Measurements from ENCODE around the gene SCN1B.

DNA sequence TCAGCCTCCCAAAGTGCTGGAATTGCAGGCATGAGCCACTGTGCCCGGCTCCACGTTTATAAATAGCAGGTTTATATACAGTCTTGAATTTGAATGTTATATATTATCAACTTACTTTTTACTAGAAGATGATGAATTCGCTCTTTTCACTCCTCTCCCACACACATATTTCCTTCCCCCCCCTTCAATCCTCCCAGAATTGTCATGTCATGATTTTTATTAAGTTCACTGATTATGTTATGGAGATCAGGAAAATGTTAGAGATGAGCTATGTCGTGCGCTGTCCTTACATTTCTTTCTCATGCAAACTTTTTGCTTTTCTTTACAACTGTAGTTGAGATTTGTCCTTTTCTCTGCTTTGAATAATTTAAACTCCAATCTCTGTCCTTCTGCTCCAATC is 48.0 kb upstream of the SCN1B start:
- TF ChIP-seq CBX5 (CRISPR knock-in tag; IDR thresholded peaks at IDR 0.05; ENCODE audit: borderline replicate concordance) (no peak), TAF15 (IDR thresholded peaks at IDR 0.05; ENCODE audit: low read depth, low read length, poor library complexity, severe bottlenecking) (no peak), ZNF75D (CRISPR knock-in tag; IDR thresholded peaks at IDR 0.05; ENCODE audit: borderline replicate concordance) (no peak), ATAD3A (CRISPR knock-in tag; IDR thresholded peaks at IDR 0.05) (no peak), RXRB (CRISPR knock-in tag; IDR thresholded peaks at IDR 0.05; ENCODE audit: borderline replicate concordance) (no peak), ATF4 (CRISPR knock-in tag; IDR thresholded peaks at IDR 0.05) (no peak), POLR2A (IDR thresholded peaks at IDR 0.05; ENCODE audit: insufficient read depth in 1 of 2, low read depth in 2 of 2, low read length in 2 of 2) (no peak), ZSCAN30 (CRISPR knock-in tag; IDR thresholded peaks at IDR 0.05) (no peak), ZNF335 (CRISPR knock-in tag; IDR thresholded peaks at IDR 0.05) (no peak)
- TF ChIP-seq, protein P1, sequence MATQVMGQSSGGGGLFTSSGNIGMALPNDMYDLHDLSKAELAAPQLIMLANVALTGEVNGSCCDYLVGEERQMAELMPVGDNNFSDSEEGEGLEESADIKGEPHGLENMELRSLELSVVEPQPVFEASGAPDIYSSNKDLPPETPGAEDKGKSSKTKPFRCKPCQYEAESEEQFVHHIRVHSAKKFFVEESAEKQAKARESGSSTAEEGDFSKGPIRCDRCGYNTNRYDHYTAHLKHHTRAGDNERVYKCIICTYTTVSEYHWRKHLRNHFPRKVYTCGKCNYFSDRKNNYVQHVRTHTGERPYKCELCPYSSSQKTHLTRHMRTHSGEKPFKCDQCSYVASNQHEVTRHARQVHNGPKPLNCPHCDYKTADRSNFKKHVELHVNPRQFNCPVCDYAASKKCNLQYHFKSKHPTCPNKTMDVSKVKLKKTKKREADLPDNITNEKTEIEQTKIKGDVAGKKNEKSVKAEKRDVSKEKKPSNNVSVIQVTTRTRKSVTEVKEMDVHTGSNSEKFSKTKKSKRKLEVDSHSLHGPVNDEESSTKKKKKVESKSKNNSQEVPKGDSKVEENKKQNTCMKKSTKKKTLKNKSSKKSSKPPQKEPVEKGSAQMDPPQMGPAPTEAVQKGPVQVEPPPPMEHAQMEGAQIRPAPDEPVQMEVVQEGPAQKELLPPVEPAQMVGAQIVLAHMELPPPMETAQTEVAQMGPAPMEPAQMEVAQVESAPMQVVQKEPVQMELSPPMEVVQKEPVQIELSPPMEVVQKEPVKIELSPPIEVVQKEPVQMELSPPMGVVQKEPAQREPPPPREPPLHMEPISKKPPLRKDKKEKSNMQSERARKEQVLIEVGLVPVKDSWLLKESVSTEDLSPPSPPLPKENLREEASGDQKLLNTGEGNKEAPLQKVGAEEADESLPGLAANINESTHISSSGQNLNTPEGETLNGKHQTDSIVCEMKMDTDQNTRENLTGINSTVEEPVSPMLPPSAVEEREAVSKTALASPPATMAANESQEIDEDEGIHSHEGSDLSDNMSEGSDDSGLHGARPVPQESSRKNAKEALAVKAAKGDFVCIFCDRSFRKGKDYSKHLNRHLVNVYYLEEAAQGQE (IDR thresholded peaks at IDR 0.05; ENCODE audit: borderline replicate concordance in 1 of 2, low read depth in 1 of 2, low read length in 2 of 2) = no peak
- TF ChIP-seq, protein P2, sequence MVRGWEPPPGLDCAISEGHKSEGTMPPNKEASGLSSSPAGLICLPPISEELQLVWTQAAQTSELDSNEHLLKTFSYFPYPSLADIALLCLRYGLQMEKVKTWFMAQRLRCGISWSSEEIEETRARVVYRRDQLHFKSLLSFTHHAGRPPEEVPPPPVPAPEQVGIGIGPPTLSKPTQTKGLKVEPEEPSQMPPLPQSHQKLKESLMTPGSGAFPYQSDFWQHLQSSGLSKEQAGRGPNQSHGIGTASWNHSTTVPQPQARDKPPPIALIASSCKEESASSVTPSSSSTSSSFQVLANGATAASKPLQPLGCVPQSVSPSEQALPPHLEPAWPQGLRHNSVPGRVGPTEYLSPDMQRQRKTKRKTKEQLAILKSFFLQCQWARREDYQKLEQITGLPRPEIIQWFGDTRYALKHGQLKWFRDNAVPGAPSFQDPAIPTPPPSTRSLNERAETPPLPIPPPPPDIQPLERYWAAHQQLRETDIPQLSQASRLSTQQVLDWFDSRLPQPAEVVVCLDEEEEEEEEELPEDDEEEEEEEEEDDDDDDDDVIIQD (CRISPR knock-in tag; IDR thresholded peaks at IDR 0.05; ENCODE audit: low read depth) = no peak
- TF ChIP-seq, protein P3, sequence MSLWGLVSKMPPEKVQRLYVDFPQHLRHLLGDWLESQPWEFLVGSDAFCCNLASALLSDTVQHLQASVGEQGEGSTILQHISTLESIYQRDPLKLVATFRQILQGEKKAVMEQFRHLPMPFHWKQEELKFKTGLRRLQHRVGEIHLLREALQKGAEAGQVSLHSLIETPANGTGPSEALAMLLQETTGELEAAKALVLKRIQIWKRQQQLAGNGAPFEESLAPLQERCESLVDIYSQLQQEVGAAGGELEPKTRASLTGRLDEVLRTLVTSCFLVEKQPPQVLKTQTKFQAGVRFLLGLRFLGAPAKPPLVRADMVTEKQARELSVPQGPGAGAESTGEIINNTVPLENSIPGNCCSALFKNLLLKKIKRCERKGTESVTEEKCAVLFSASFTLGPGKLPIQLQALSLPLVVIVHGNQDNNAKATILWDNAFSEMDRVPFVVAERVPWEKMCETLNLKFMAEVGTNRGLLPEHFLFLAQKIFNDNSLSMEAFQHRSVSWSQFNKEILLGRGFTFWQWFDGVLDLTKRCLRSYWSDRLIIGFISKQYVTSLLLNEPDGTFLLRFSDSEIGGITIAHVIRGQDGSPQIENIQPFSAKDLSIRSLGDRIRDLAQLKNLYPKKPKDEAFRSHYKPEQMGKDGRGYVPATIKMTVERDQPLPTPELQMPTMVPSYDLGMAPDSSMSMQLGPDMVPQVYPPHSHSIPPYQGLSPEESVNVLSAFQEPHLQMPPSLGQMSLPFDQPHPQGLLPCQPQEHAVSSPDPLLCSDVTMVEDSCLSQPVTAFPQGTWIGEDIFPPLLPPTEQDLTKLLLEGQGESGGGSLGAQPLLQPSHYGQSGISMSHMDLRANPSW (CRISPR knock-in tag; IDR thresholded peaks at IDR 0.05; ENCODE audit: borderline replicate concordance) = no peak
